NCI-H446 treated with DMSO at 0.1 percent for 48 hours (cell line): ENCODE measurements around the gene CYLC2.
A peak's percentile ranks its signal among the peaks of the same experiment; 100 is the strongest.

Experiments used
- DNase-seq: peaks from one replicate; lab custom pipeline; 2025; lab: John Stamatoyannopoulos, UW

The CYLC2 gene

GRCh38 chr9:102995033-102995432, at the start of gene CYLC2:
TSS of gene CYLC2 (plus strand) at chr9:102995333. CDS start at chr9:102995381, 48 bp downstream.
- DNase-seq: no peak

- no peak for DNase-seq
Observed at GRCh38 chr9:102950346-102950745, 44.8 kb upstream of the CYLC2 start.

GRCh38 chr9:102966999-102967398, 28.1 kb upstream of the CYLC2 start:
- no peak for DNase-seq

- DNase-seq: no peak
Observed at GRCh38 chr9:102967979-102968378, 27.2 kb upstream of the CYLC2 start.

- no peak for DNase-seq
Observed at GRCh38 chr9:102972780-102973179, 22.4 kb upstream of the CYLC2 start.

- no peak for DNase-seq
Observed at GRCh38 chr9:102974530-102974929, 20.6 kb upstream of the CYLC2 start.

GRCh38 chr9:102975251-102975650, 19.9 kb upstream of the CYLC2 start:
- DNase-seq: no peak

GRCh38 chr9:102985162-102985895, 9.8 kb upstream of the CYLC2 start:
- DNase-seq: no peak

GRCh38 chr9:102986425-102986824, 8.7 kb upstream of the CYLC2 start:
- no peak for DNase-seq

- no peak for DNase-seq
Observed at GRCh38 chr9:103003689-103004088, 8.6 kb downstream of the CYLC2 start.

GRCh38 chr9:103014242-103014641, 19.1 kb downstream of the CYLC2 start:
- no peak for DNase-seq

- DNase-seq: no peak
Observed at GRCh38 chr9:103025796-103026195, 30.7 kb downstream of the CYLC2 start.

GRCh38 chr9:103037508-103038477, 42.7 kb downstream of the CYLC2 start:
- DNase-seq: peak; percentile 3

GRCh38 chr9:103041961-103042360, 46.8 kb downstream of the CYLC2 start:
- no peak for DNase-seq
